H9 (cell line): ENCODE results near the gene TTC23. TPM values are rescaled to one million over a fixed set of nuclear protein-coding genes. Genes with fewer than 3 reads are reported as not detected.
A peak's percentile ranks its signal among the peaks of the same experiment; 100 is the strongest.

ENCODE experiments used
- DNase-seq: peaks from one replicate; pipeline ENCODE4 v3.0.0-alpha.2; 2017
- H2AFZ ChIP-seq: one replicate; pipeline ENCODE4 v1.6.1; 2013; ENCODE audit warnings: mild to moderate bottlenecking, low read length, control low read depth, moderate library complexity
- H2AK5ac ChIP-seq: 2 replicates; pipeline ENCODE4 v1.6.1; 2013; ENCODE audit warnings: low read length, control low read depth, mixed read lengths; ENCODE audit not compliant: insufficient read length
- H2BK120ac ChIP-seq: one replicate; pipeline ENCODE4 v1.6.1; 2013; ENCODE audit warnings: low read depth, mild to moderate bottlenecking, low read length, control low read depth, inconsistent platforms; ENCODE audit not compliant: poor library complexity, severe bottlenecking
- H2BK12ac ChIP-seq: 2 replicates; pipeline ENCODE4 v1.6.1; 2013; ENCODE audit warnings: low read length, control low read depth, mixed read lengths, low read depth; ENCODE audit not compliant: insufficient read length
- H2BK15ac ChIP-seq: 2 replicates; pipeline ENCODE4 v1.6.1; 2013; ENCODE audit warnings: low read depth, low read length, control low read depth
- H2BK20ac ChIP-seq: one replicate; pipeline ENCODE4 v1.6.1; 2013; ENCODE audit warnings: low read depth, mild to moderate bottlenecking, low read length, control low read depth, inconsistent platforms; ENCODE audit not compliant: poor library complexity, severe bottlenecking
- H2BK5ac ChIP-seq: 2 replicates; pipeline ENCODE4 v1.6.1; 2013; ENCODE audit warnings: low read length, control low read depth, mixed read lengths; ENCODE audit not compliant: insufficient read length
- H3K14ac ChIP-seq: 2 replicates; pipeline ENCODE4 v1.6.1; 2013; ENCODE audit warnings: low read length, control low read depth; ENCODE audit not compliant: insufficient read depth
- H3K18ac ChIP-seq: 2 replicates; pipeline ENCODE4 v1.6.1; 2013; ENCODE audit warnings: low read depth, mild to moderate bottlenecking, mixed read lengths, low read length, control low read depth; ENCODE audit not compliant: insufficient read length
- H3K23ac ChIP-seq: 2 replicates; pipeline ENCODE4 v1.6.1; 2013; ENCODE audit warnings: low read length, control low read depth, mixed read lengths, low read depth; ENCODE audit not compliant: insufficient read length
- H3K23me2 ChIP-seq: 2 replicates; pipeline ENCODE4 v1.6.1; 2013; ENCODE audit warnings: low read depth, mild to moderate bottlenecking, mixed read lengths, low read length, control low read depth; ENCODE audit not compliant: insufficient read length, poor library complexity, severe bottlenecking
- H3K27ac ChIP-seq: 2 replicates; pipeline ENCODE4 v1.5.1; 2013; ENCODE audit warnings: low read length, control low read depth, mixed read lengths, low read depth; ENCODE audit not compliant: insufficient read length
- H3K27me3 ChIP-seq: 2 replicates; pipeline ENCODE4 v1.6.1; 2013; ENCODE audit warnings: low read length, control low read depth, inconsistent platforms; ENCODE audit not compliant: insufficient read depth
- H3K4ac ChIP-seq: 2 replicates; pipeline ENCODE4 v1.6.1; 2013; ENCODE audit warnings: low read depth, mild to moderate bottlenecking, control low read depth, inconsistent platforms, low read length, moderate library complexity
- H3K4me1 ChIP-seq: 2 replicates; pipeline ENCODE4 v1.6.1; 2013; ENCODE audit warnings: low read length, control low read depth, inconsistent platforms; ENCODE audit not compliant: insufficient read depth
- H3K4me2 ChIP-seq: 2 replicates; pipeline ENCODE4 v1.6.1; 2013; ENCODE audit warnings: low read length, control low read depth, mixed read lengths; ENCODE audit not compliant: insufficient read length, insufficient read depth
- H3K56ac ChIP-seq: 2 replicates; pipeline ENCODE4 v1.6.1; 2013; ENCODE audit warnings: low read depth, mild to moderate bottlenecking, mixed read lengths, low read length, control low read depth; ENCODE audit not compliant: insufficient read length
- H3K79me1 ChIP-seq: 2 replicates; pipeline ENCODE4 v1.6.1; 2013; ENCODE audit warnings: low read depth, mild to moderate bottlenecking, moderate library complexity, low read length, control low read depth, inconsistent platforms; ENCODE audit not compliant: insufficient read depth, poor library complexity, severe bottlenecking
- H3K79me2 ChIP-seq: 2 replicates; pipeline ENCODE4 v1.6.1; 2013; ENCODE audit warnings: low read length, control low read depth, inconsistent platforms; ENCODE audit not compliant: insufficient read depth
- H3K9ac ChIP-seq: 2 replicates; pipeline ENCODE4 v1.6.1; 2013; ENCODE audit warnings: low read length, control low read depth, mixed read lengths; ENCODE audit not compliant: insufficient read length; ENCODE audit errors: extremely low read depth
- H3K9me3 ChIP-seq: one replicate; pipeline ENCODE4 v1.6.1; 2013; ENCODE audit warnings: low read depth, low read length, inconsistent platforms; ENCODE audit not compliant: control insufficient read depth
- H3T11ph ChIP-seq: one replicate; pipeline ENCODE4 v1.6.1; 2013; ENCODE audit warnings: mild to moderate bottlenecking, low read length, control low read depth, inconsistent platforms
- H4K20me1 ChIP-seq: one replicate; pipeline ENCODE4 v1.6.1; 2013; ENCODE audit not compliant: control insufficient read depth, insufficient read length, insufficient read depth
- H4K5ac ChIP-seq: 2 replicates; pipeline ENCODE4 v1.6.1; 2013; ENCODE audit warnings: low read depth, mild to moderate bottlenecking, mixed read lengths, low read length, control low read depth; ENCODE audit not compliant: insufficient read length
- H4K8ac ChIP-seq: replicated peaks from 2 replicates; pipeline ENCODE4 v1.6.1; 2013; ENCODE audit warnings: low read length, control low read depth, mixed read lengths, low read depth; ENCODE audit not compliant: insufficient read length
- H4K91ac ChIP-seq: 2 replicates; pipeline ENCODE4 v1.6.1; 2013; ENCODE audit warnings: low read depth, mild to moderate bottlenecking, moderate library complexity, mixed read lengths, low read length, control low read depth; ENCODE audit not compliant: insufficient read length
- H3K27ac Mint-ChIP-seq, 3 experiments: 2 replicates in 2 of 3; 3 replicates in 1 of 3; pipeline ENCODE4 v1.8.0; 2020 to 2021; ENCODE audit warnings: mixed read lengths in 3 of 3, mild to moderate bottlenecking in 1 of 3, moderate library complexity in 1 of 3
- H3K27me3 Mint-ChIP-seq: 2 replicates; pipeline ENCODE4 v1.8.0; 2021; ENCODE audit warnings: low read depth, mild to moderate bottlenecking, moderate library complexity, mixed read lengths
- H3K36me3 Mint-ChIP-seq, 3 experiments: 2 replicates in 2 of 3; 3 replicates in 1 of 3; pipeline ENCODE4 v1.8.0; 2020 to 2021; ENCODE audit warnings: low read depth in 3 of 3, mixed read lengths in 3 of 3; ENCODE audit not compliant: insufficient read depth in 1 of 3
- H3K4me1 Mint-ChIP-seq, 2 experiments: 2 replicates each; pipeline ENCODE4 v1.8.0; 2020; ENCODE audit warnings: mixed read lengths in 2 of 2
- H3K4me3 Mint-ChIP-seq, 2 experiments: 2 replicates in 1 of 2; 3 replicates in 1 of 2; pipeline ENCODE4 v1.8.0; 2020 to 2021; ENCODE audit warnings: mild to moderate bottlenecking in 2 of 2, mixed read lengths in 2 of 2, moderate library complexity in 1 of 2
- H3K9me3 Mint-ChIP-seq, 2 experiments: 2 replicates in 1 of 2; 3 replicates in 1 of 2; pipeline ENCODE4 v1.8.0; 2020; ENCODE audit warnings: mild to moderate bottlenecking in 2 of 2, mixed read lengths in 2 of 2, moderate library complexity in 1 of 2
- total RNA-seq: library from RNA; stranded (reverse); gene quantifications from 2 replicates; pipeline ENCODE4 v1.2.1, GENCODE V29; 2021
- TF ChIP-seq, protein P1 (sequence below): fragments of 200-600 bp; sonication (generic); conservative IDR thresholded peaks from 3 replicates; pipeline ENCODE4 v1.8.0; 2021; ENCODE audit warnings: antibody characterized with exemption, mild to moderate bottlenecking

Gene TTC23
- total RNA-seq, 1 experiment from 2014 or later = 14.3 TPM

GRCh38 chr15:99295840-99296239 is 46.5 kb upstream of the TTC23 start:
- Histone ChIP-seq H3K14ac (no peak overlapping the region), H4K20me1 (no peaks in the 10 kb centered on the region), H3K23me2 (no peaks in the 10 kb centered on the region), H2AK5ac (no peak overlapping the region), H4K5ac (no peak overlapping the region), H3K79me1 (no peaks in the 10 kb centered on the region), H3K4me2 (no peak overlapping the region), H3K27ac (no peak overlapping the region), H2BK20ac (no peak overlapping the region), H3K56ac (no peak overlapping the region), H4K8ac (no peak overlapping the region), H2BK5ac (no peak overlapping the region), H3K23ac (no peak overlapping the region), H2BK120ac (no peak overlapping the region), H2BK12ac (no peak overlapping the region), H2AFZ (no peak overlapping the region), H3K27me3 (no peaks in the 10 kb centered on the region), H3K4me1 (peaks cover 2% of the 10 kb centered on the region; the same call in 1 of the 2 replicates), H2BK15ac (no peak overlapping the region), H4K91ac (no peak overlapping the region), H3K79me2 (no peaks in the 10 kb centered on the region), H3K18ac (no peak overlapping the region), H3K4ac (no peak overlapping the region), H3K9ac (no peak overlapping the region), H3T11ph (no peak overlapping the region), H3K9me3 (no peaks in the 10 kb centered on the region)
- Mint-ChIP-seq H3K4me1 (peaks cover 19 to 20% of the 10 kb centered on the region in 2 experiments), H3K36me3 (peaks cover 22 to 28% (median 24%) of the 10 kb centered on the region in 3 experiments), H3K4me3 (no peak overlapping the region), H3K27ac (peak overlapping the region; percentile 8 to 61 (median 40); a peak in 3 of 7 replicates), H3K9me3 (peaks cover 12 to 14% of the 10 kb centered on the region in 2 experiments), H3K27me3 (no peaks in the 10 kb centered on the region)
- TF ChIP-seq, protein P1, sequence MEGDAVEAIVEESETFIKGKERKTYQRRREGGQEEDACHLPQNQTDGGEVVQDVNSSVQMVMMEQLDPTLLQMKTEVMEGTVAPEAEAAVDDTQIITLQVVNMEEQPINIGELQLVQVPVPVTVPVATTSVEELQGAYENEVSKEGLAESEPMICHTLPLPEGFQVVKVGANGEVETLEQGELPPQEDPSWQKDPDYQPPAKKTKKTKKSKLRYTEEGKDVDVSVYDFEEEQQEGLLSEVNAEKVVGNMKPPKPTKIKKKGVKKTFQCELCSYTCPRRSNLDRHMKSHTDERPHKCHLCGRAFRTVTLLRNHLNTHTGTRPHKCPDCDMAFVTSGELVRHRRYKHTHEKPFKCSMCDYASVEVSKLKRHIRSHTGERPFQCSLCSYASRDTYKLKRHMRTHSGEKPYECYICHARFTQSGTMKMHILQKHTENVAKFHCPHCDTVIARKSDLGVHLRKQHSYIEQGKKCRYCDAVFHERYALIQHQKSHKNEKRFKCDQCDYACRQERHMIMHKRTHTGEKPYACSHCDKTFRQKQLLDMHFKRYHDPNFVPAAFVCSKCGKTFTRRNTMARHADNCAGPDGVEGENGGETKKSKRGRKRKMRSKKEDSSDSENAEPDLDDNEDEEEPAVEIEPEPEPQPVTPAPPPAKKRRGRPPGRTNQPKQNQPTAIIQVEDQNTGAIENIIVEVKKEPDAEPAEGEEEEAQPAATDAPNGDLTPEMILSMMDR = no peak
- DNase-seq = no peak
